H1 (cell line): ENCODE data around the gene TMEM212. TPM values are rescaled to one million over a fixed set of nuclear protein-coding genes. Genes with fewer than 3 reads are reported as not detected.

ENCODE experiments used
- ASH2L ChIP-seq: fragments of 200-600, 300-600 bp; sonication (generic); IDR thresholded peaks from one replicate; pipeline ENCODE4 v1.7.1; 2017; ENCODE audit warnings: low read length
- ATF2 ChIP-seq: IDR thresholded peaks from 2 replicates; pipeline ENCODE4 v1.6.1; 2012; ENCODE audit warnings: low read length, inconsistent platforms
- CHD7 ChIP-seq: fragments of 300-600 bp; sonication (generic); IDR thresholded peaks from 2 replicates; pipeline ENCODE4 v1.7.1; 2012; ENCODE audit warnings: low read length, moderate library complexity, mild to moderate bottlenecking, inconsistent platforms; ENCODE audit not compliant: insufficient replicate concordance
- CTBP2 ChIP-seq: IDR thresholded peaks from 2 replicates; pipeline ENCODE4 v1.7.0; 2011; ENCODE audit warnings: borderline replicate concordance, mild to moderate bottlenecking, moderate library complexity, mixed read lengths, low read length; ENCODE audit not compliant: insufficient read depth, insufficient read length
- GTF2F1 ChIP-seq: IDR thresholded peaks from 2 replicates; pipeline ENCODE4 v1.6.1; 2012; ENCODE audit warnings: low read depth, low read length, improper control_type of control experiment, borderline replicate concordance
- polyA plus RNA-seq, 7 experiments: library from polyadenylated mRNA; depleted of rRNA in 3 of 7; stranded (reverse) in 5 of 7; unstranded in 2 of 7; fragments of >200 nt in 5 of 7; fragments of 200-250 nt in 2 of 7; gene quantifications; 1 replicate in 5 of 7; 2 replicates in 1 of 7; 4 replicates in 1 of 7; pipeline versions ENCODE4 v1.2.1 to v1.2.3, GENCODE V29; 2011 to 2013; ENCODE audit warnings: missing spikeins in 2 of 7, mixed read lengths in 2 of 7
- total RNA-seq: library from RNA; stranded (reverse); fragmentation: NEBNext Ultra II Directional; extraction: Animal tissue kit (Norgen Biotek cat#: 25700); gene quantifications from 2 replicates; pipeline ENCODE4 v1.2.1, GENCODE V29; 2021

TMEM212 gene
- total and polyA plus RNA-seq, 2 of the 8 experiments (the other 6 are each of a cell fraction or from before 2014, with no cell fraction given), result not detected

- TF ChIP-seq CHD7, result no peak
- TF ChIP-seq ATF2, result no peak
- no peak for TF ChIP-seq GTF2F1
- no peak for TF ChIP-seq CTBP2
- no peak for TF ChIP-seq ASH2L
- TF ChIP-seq, all 59 proteins: peak for 0
These were observed 31.7 kb upstream of the TMEM212 start (continued) for GRCh38 chr3:171811295-171811912.
